ENCODE data around the gene GJC2.

Gene GJC2

DNA sequence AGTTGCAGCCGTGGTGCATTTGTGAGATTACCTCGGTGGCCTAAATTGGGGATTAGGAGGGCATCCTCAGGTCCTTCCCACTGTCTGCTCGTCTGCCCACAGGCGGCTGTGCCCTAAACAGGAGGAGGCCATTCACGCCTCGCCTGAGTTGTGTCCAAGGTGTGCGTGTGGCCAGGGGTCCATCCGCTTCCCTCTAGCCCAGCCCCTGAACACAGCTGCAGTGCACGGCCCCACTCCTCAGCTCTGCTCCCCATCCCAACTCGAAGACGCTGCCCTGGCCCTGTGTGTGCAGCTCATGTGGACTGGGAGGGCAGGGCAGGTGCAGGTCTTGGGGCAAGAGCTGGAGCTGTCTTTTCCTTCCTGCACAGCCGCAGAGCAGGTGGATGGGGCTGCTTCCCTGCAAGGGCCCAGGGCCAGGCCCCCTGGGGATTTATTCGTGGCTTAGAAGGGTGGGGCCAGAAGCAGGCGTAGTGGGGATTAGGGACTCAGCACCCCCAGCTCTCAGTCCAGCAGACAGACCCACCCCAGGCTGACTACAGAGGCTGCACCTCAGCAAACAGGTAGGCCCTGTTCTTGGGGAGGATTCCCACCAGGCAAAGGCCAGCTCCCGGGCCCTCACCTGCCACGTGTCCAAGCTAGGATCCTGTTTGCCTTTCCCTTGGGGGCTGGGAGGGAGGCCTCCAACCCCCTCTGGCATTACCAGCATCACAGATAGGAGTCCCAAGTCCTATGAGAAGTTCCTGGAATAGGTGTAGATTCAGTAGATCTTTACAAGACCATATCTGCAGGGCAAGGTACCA lies 5.3 kb upstream of the GJC2 start:
- no peak for DNase-seq (ENCODE audit: low read depth in 3 of 3, low spot score in 1 of 3)

- DNase-seq (ENCODE audit: low read depth in 3 of 3, low spot score in 1 of 3), result no peak
Measured at GRCh38 chr1:228144993-228145343, 4.8 kb upstream of the GJC2 start.

DNA sequence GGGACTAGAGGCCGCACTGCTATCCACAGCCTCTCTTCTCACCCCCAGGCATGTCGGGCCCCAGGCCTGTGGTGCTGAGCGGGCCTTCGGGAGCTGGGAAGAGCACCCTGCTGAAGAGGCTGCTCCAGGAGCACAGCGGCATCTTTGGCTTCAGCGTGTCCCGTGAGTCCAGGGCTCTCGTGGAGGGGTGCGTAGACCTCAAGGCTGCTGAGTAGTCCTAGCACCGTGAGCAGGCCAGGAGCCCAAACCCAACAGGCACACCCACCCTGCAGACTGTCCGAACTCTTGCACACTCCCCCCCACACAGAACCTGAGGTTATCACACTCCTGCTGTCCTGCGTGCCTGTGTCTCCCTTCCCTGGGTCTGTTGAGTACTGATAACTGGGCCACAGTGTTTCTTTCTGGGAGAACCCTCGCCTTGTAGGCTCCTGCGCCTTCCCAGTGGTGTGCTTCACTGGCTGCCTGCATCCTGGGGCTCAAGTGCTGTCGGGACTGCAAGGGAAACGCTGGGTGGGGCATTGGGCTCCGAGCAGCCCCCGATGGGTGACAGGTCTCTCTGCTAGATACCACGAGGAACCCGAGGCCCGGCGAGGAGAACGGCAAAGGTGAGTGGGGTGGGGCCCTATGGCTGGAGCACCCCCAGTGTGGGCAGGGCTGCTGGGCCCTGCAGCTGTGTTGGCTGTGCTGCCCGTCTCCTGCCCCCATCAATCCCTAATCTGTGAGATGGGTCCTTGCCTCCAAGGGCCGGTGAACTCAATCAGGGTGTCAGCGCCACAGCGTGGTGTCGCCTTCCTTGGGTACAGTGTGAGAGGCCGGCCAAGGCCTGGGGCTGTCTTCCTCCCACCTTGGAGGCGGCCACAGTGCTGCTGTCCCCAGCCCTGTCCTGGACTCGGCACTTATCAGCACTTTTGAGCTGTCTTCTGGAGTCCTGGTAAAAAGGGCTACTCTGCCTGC lies 4.0 kb upstream of the GJC2 start:
- no peak for DNase-seq (ENCODE audit: low read depth in 3 of 3, low spot score in 1 of 3)

DNA sequence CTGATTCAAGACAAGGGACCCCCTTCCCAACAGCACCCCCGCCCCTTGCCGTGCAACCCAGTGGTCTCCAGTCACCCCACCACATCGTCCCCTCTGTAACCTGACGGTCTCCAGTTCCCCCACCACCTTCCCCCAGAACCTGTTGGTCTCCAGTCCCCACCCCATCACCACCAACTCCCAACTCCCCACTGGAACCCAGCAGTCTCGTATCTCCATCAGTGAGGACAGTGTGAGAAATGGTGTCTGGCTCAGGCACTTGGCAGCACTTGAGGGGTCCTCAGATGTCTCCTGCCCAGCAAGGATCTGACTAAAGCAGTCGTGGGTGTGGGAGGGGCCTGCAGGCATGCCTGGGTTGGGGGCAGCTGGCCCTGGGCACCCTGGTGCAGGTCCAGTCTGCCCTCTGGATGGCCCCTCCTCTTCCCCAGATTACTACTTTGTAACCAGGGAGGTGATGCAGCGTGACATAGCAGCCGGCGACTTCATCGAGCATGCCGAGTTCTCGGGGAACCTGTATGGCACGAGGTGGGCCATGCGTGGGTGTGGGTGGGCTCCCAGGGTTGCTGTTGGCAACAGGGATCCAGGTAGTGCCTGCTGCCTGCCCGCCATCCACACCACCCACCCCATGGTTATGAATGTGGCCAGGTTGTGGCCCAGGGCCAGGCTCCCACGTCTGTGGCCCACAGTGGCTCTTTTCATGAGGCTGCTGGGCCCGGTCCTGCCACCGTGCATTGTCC lies 3.1 kb upstream of the GJC2 start:
- DNase-seq (ENCODE audit: low read depth in 3 of 3, low spot score in 1 of 3), result no peak

DNA sequence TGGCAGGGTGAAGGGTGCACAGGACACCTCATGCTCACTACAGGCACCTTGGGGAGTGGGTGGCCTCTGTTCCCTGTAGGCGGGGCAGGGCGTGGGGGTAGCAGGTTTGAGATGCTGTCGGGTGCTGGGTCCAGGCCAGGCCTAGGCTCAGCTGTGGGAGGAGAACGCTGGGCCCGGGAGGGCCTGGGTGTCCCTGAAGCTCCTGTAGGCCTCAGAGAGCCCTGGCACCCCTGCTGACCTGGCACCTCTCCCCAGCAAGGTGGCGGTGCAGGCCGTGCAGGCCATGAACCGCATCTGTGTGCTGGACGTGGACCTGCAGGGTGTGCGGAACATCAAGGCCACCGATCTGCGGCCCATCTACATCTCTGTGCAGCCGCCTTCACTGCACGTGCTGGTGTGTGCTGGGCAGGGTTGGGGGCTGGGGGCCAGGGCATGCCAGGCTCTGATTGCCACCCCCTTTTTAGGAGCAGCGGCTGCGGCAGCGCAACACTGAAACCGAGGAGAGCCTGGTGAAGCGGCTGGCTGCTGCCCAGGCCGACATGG lies 2.5 kb upstream of the GJC2 start:
- no peak for DNase-seq (ENCODE audit: low read depth in 3 of 3, low spot score in 1 of 3)

DNA sequence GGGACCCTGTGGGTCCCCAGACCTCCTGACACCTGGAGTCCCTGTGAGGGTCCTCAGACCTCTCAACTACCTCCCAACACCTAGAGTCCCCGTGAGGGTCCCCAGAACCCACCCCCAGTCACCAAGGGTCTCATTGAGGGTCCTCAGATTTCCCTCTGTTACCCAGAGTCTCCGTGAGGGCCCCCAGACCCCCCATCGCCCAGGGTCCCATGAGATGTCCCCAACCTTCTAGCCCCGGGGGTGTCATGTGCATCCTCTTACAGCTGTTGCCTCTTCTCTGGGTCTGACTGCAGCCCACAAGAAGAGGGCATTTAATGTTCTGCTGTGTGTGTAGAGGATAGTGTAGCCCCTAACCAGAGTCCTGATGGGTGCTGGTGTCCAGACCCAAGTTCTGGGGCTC lies 2.0 kb upstream of the GJC2 start:
- no peak for DNase-seq (ENCODE audit: low read depth in 3 of 3, low spot score in 1 of 3)

DNA sequence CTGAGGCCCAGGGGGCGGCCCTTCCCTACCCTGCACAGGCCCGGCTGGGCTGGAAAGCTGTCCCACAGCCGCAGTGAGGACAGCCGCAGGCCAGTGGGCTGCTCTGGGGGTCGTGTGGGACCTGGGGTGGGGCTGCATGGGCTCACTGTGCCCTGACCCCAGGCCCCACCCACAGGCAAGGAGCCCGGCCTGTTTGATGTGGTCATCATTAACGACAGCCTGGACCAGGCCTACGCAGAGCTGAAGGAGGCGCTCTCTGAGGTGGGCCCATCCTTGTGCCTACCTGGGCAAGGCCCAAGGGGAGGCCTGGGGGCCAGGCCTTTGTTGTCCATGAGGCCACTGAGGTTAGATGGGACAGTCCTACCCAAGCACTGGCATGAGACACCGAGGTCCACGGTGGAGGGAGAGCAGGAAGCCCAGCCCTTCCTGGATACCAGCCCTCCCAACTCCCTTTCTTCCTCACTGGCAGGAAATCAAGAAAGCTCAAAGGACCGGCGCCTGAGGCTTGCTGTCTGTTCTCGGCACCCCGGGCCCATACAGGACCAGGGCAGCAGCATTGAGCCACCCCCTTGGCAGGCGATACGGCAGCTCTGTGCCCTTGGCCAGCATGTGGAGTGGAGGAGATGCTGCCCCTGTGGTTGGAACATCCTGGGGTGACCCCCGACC lies 1.4 kb upstream of the GJC2 start:
- no peak for DNase-seq (ENCODE audit: low read depth in 3 of 3, low spot score in 1 of 3)

GRCh38 chr1:228148935-228149405 lies 760 bp upstream of the GJC2 start:
- no peak for DNase-seq (ENCODE audit: low read depth in 3 of 3, low spot score in 1 of 3)

DNA sequence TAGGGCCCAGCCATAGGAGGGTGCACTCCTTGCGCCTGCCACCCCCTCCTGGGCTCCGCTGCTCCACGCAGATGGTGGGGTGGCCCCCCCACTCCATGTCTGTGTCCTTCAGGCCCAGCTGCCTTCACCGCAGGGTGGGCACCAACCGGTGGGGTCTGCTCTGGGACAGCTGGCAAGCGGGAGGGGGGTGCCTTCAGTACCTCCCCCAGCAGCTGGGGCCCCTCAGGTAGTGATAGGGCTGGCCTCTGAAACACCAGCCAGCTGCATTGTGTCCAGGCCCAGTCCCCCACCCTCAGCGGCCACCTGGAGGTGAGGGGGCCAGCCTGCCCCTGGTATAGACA lies 360 bp downstream of the GJC2 start:
- DNase-seq (ENCODE audit: low read depth in 3 of 3, low spot score in 1 of 3), result no peak

DNA sequence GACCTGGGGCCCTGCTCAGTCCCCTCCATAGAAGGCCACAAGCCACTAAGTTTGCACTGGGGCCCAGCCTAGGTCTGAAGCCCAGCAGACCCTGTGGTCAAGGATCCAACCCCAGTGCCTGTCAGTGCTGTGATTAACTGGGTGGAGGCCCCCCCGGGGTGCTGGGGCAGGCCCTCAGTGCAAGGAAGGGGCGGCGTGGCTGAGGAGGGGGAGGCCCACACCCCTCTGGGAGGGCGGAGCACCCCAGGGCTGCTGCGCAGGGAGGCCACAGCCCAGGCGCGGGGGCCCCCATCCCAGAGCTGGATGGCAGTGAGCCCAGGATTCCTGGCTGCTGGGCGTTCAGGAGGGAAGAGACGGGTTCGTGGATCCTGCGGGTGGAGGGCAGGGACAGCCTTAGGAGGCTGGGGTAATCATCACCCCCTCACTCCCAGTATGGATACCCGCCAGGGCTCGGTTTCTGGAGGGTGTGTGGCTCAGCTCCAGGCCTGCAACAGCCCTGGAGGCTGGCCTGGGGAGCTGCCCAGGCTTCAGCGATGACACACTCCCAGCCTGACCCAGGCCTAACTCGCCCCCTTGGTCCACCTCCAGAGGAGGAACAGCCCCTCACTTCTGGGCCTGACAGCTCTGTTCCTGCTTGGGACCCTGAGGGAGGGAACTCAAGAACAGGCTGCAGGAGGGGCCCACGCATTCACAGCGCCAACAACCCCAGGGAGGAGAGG lies 890 bp downstream of the GJC2 start:
- DNase-seq (ENCODE audit: low read depth in 3 of 3, low spot score in 1 of 3), result no peak

- DNase-seq (ENCODE audit: low read depth in 3 of 3, low spot score in 1 of 3), result no peak
Measured at GRCh38 chr1:228151180-228151925, 1.6 kb downstream of the GJC2 start.

DNA sequence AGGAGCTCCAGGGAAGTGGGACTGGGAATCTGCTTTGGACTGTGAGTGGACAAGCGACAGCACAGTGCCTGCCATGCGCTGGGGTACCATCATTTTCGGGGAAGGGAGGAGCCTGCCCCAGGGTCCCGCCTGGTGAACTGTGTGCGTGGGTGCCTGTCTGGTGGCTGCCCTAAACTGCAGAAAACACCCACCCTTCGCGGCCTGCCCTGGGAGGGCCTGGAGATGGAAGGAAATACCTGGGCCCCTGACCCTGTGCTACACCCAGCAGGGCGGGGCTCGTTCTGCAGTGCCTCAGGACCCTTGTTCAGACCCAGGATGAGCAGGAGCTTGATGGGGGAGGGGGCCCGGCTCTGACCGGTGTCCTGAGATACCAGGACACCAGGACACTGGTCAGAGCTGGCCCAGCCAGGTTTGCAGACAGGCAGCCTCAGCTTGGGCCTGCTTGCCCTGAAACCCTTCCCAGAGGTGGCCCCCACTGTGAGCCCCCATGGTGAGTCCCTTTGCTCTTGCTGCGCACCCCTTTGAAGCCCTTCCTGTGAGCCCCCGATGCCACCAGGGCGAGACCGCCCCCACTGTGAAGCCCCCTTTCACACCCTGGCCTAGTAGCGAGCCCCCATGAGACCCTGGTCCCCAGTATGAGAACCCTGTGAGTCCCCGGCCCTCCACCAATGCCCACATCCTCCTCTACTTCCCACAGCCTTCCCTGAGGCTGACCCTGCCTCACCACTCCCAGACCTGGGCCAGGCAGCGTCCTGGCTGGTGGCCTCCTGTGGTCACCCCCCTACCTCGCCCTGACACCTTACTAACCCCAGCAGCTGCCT lies 2.6 kb downstream of the GJC2 start:
- DNase-seq (ENCODE audit: low read depth in 3 of 3, low spot score in 1 of 3), result no peak

DNA sequence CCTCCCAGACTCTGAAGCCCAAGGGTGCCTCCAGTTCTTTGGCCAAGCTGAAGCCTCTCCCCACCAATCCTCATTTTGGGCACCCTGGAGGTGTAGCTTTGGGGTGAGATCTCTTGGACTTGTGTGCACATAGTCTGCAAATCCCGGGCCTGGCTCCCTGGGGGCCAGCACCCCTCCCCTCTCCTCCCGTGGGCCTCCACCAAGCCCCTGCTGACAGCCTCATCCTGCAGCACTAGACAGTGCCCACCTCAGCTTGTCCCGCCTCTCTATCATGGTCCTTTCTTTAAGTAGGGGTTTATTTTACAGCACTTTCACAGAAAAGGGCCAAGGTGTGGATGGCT lies 3.2 kb downstream of the GJC2 start:
- no peak for DNase-seq (ENCODE audit: low read depth in 3 of 3, low spot score in 1 of 3)

DNA sequence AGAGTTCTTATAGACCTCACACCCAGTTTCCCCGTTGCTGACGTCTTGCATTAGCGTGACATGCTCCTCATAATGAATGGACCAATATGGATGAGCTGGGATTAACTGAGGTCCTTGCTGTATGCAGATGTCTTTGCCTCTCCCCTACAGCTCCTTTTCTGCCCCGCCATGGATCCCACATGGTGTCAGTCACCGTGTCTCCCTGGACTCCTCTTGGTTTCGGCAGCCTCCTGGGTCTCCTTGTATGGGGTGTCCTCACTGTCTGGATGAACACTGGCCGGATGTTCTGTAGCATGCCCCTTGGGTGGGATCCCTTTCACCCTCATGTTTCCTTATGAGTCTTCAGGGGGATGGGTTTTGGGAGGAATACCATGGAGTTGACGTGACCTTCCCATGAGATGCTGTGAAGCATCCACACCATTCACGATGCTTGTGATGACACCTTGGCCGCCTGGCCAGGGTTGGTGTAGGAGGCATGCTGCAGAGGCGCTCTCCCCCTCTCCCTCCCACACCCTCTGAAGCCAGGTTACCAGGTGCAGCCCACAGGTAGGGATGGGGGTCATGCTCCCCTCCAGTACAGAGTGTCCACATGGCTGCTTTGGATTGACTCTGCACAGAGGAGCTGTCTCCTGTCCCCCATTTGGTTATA lies 4.4 kb downstream of the GJC2 start:
- DNase-seq (ENCODE audit: low read depth in 3 of 3, low spot score in 1 of 3), result no peak

DNA sequence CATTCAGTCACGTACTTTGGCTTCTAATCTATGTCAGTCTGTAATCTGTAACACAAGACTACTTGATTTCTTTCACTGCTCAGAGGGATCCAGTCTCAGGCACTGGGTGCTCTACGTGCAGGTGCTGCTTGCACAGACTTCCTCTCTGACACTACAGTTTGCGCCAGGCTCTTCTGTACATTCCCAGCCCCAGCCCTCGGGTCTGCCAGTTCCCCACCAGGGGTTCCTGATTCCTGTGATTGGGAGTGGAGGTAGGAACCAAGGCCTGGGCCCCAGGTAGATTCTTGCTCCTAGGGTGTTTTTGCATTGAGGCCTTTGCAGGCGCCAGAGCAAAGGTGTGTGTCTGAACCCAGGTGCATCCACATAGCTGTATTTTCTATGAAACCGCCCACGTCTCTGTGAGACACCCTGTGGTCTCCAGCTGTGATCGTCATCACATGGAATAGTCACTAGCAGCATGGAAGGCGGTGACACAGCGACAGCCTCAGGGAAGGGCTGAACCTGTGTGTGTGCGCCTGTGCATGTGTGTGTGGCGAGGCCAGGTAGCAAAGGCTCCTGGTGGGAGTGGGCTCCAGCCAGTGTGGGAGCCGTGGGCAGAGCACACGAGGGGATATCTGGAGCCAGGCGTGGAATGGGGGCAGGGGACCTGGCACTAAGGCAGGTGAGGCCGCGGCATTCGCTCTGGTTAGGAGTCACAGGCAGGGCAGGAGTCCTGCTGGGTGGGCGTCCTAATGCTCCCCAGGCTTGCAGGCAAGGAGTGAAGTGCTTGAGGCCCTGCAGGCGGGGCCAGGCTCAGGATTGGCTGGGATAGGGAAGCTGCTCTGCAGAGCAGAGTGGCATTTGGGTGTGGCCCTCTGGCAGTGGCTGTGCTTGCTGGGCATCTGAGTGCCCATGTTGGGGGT lies 5.2 kb downstream of the GJC2 start:
- no peak for DNase-seq (ENCODE audit: low read depth in 3 of 3, low spot score in 1 of 3)

- DNase-seq (ENCODE audit: low read depth in 3 of 3, low spot score in 1 of 3), result no peak
Measured at GRCh38 chr1:228155596-228156514, 6.1 kb downstream of the GJC2 start.

Data from stimulated activated CD4-positive, alpha-beta T cell treated with anti-CD3 and anti-CD28 coated beads, TNF-alpha, amount 100 ng/mL, for 1 hour (primary cell).